GM23248 (cell line): Measurements from ENCODE around the gene TEN1.

Experiments used
- EZH2 ChIP-seq: fragments of 200-600 bp; sonication (generic); IDR thresholded peaks from 2 replicates; pipeline ENCODE4 v1.6.1; 2018; ENCODE audit warnings: antibody characterized with exemption, mild to moderate bottlenecking; ENCODE audit not compliant: insufficient read depth, poor library complexity, severe bottlenecking
- EZH2phosphoT487 ChIP-seq: fragments of 200-600 bp; sonication (generic); IDR thresholded peaks from 2 replicates; pipeline ENCODE4 v1.6.1; 2018; ENCODE audit warnings: antibody characterized with exemption, moderate library complexity, mild to moderate bottlenecking, low read depth; ENCODE audit not compliant: insufficient read depth

- TF ChIP-seq EZH2 (no peak), EZH2phosphoT487 (no peak)
Observed at GRCh38 chr17:75941442-75941819, 37.6 kb upstream of the TEN1 start.
